Kidney (tissue), 14 donors: Measurements from ENCODE around the gene BUD23. TPM values are rescaled to one million over a fixed set of nuclear protein-coding genes. Genes with fewer than 3 reads are reported as not detected.

ENCODE experiments used
- DNase-seq, 5 donors: peaks; one replicate each; pipeline ENCODE4 v3.0.0-alpha.2; 2013 to 2020
- FAIRE-seq: peaks from 2 replicates; lab custom pipeline; 2012; peaks lifted over from hg19 to GRCh38; lab: Jason Lieb, UNC
- H3K27ac ChIP-seq, 2 donors: one replicate each; pipeline ENCODE4 v1.7.0; 2013; ENCODE audit warnings: low read depth in 2 of 2, low read length in 2 of 2, inconsistent platforms in 1 of 2
- H3K27me3 ChIP-seq: one replicate; pipeline ENCODE4 v1.7.1; 2013; ENCODE audit warnings: low read length, inconsistent platforms; ENCODE audit not compliant: control insufficient read depth, insufficient read depth
- H3K36me3 ChIP-seq, 3 donors: one replicate each; pipeline versions ENCODE4 v1.7.0 to v1.7.1; 2013; ENCODE audit warnings: low read length in 3 of 3, control low read depth in 1 of 3, inconsistent platforms in 1 of 3; ENCODE audit not compliant: insufficient read depth in 3 of 3, control insufficient read depth in 2 of 3
- H3K4me1 ChIP-seq, 3 donors: one replicate each; pipeline versions ENCODE4 v1.7.0 to v1.7.1; 2013; ENCODE audit warnings: low read length in 3 of 3, inconsistent platforms in 1 of 3, low read depth in 1 of 3; ENCODE audit not compliant: control insufficient read depth in 2 of 3, insufficient read depth in 2 of 3
- H3K4me3 ChIP-seq, 3 donors: one replicate each; pipeline versions ENCODE4 v1.7.0 to v1.8.1; 2013; ENCODE audit warnings: low read length in 3 of 3, control low read depth in 1 of 3, inconsistent platforms in 1 of 3
- H3K9ac ChIP-seq, 3 donors: one replicate each; pipeline versions ENCODE4 v1.7.0 to v1.7.1; 2013; ENCODE audit warnings: low read length in 3 of 3, control low read depth in 1 of 3, inconsistent platforms in 1 of 3
- H3K9me3 ChIP-seq, 3 donors: one replicate each; pipeline versions ENCODE4 v1.7.0 to v1.7.1; 2013; ENCODE audit warnings: low read length in 3 of 3, control low read depth in 1 of 3, inconsistent platforms in 1 of 3; ENCODE audit not compliant: control insufficient read depth in 2 of 3, insufficient read depth in 1 of 3
- intact Hi-C: fragments of 100-400 bp; cut with DNase I; formaldehyde crosslinking; loops from one replicate; pipeline ENCODE4 v1.11.1; 2022
- polyA plus RNA-seq: library from polyadenylated mRNA; stranded (reverse); fragments of 350-450 nt; fragmentation: Illumina TruSeq; extraction: RNeasy Lipid Tissue Mini Kit (QIAGEN cat#74804); gene quantifications from one replicate; pipeline ENCODE4 v1.2.3, GENCODE V29; 2014; ENCODE audit warnings: low read depth, low replicate concordance; ENCODE audit not compliant: insufficient read depth
- total RNA-seq: library from RNA; stranded (reverse); fragmentation: NEBNext Ultra II Directional; extraction: Animal tissue kit (Norgen Biotek cat#: 25700); gene quantifications from one replicate; pipeline ENCODE4 v1.2.1, GENCODE V29; 2021
- TF ChIP-seq, protein P1 (sequence below): IDR thresholded peaks from 3 replicates; pipeline ENCODE4 v1.5.1; 2012; ENCODE audit warnings: mild to moderate bottlenecking, moderate library complexity, borderline replicate concordance; ENCODE audit not compliant: insufficient read depth; ENCODE audit errors: extremely low read depth
- donor health status: control.
- donor health status: control.
- donor health status: control.
- donor health status: control.
- donor health status: control.
- donor health status: DM: yes; HTN: yes; CAD: no.
- donor health status: Normal renal cell carcinoma (clear cell type).

The BUD23 gene
- total and polyA plus RNA-seq, 2 donors from 2014 or later = 61.0 to 92.7 TPM

DNA sequence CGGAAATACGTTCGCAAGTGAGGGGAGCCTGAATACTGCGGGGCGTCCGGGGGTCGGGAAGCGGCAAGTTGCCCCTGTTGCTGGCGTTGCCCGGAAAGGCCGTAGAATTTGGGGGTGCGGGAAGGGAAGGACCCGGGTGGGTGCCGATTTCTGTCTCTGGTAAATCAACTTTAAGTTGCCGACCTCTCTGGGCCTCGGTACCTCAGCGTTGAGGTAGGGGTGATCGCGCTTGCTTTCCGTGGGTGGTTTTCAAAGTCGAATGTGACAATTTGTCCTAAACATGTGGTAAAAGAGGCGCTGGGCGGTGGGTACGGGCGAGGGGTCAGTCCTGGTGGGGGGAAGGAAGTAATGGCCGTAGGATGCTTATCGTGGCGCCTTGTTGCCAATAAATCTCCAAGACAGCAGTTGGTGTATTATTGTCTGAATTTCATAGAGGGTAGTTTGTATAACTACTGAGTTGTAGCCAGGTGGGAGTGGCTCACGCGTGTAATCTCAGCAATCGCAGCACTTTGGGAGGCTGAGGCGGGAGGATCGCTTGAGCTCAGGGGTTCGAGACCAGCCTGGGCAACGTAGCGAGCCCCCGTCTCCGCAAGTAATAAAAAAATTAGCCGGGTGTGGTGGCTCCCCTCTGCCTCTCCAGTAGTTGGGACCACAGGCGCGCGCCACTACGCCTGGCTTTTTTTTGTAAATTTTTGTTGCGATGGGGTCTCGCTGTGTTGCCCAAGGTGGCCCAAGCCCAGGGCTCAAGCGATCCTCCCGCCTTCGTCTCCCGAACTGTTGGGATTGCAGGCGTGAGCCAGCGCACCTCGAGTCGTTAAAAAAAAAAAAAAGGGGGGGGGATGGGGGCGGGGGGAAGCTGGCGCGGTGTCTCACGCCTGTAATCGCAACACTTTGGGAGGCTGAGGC, 644 bp downstream of the BUD23 start:
- Histone ChIP-seq H3K9me3 (no peaks in the 10 kb centered on the region), H3K36me3 (peaks cover 2 to 11% (median 3%) of the 10 kb centered on the region in 3 donors), H3K9ac (peak overlapping the region; percentile 44 to 96 (median 77)), H3K4me1 (peaks cover 4 to 15% (median 13%) of the 10 kb centered on the region in 3 donors), H3K27me3 (no peaks in the 10 kb centered on the region), H3K27ac (no peak overlapping the region), H3K4me3 (peak overlapping the region; percentile 77 to 98 (median 81))
- peak in 2 of 5 donors; percentile 50 to 74 for DNase-seq
- FAIRE-seq = no peak
- TF ChIP-seq, protein P1, sequence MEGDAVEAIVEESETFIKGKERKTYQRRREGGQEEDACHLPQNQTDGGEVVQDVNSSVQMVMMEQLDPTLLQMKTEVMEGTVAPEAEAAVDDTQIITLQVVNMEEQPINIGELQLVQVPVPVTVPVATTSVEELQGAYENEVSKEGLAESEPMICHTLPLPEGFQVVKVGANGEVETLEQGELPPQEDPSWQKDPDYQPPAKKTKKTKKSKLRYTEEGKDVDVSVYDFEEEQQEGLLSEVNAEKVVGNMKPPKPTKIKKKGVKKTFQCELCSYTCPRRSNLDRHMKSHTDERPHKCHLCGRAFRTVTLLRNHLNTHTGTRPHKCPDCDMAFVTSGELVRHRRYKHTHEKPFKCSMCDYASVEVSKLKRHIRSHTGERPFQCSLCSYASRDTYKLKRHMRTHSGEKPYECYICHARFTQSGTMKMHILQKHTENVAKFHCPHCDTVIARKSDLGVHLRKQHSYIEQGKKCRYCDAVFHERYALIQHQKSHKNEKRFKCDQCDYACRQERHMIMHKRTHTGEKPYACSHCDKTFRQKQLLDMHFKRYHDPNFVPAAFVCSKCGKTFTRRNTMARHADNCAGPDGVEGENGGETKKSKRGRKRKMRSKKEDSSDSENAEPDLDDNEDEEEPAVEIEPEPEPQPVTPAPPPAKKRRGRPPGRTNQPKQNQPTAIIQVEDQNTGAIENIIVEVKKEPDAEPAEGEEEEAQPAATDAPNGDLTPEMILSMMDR = no peak
- intact Hi-C loops = no loop called here

DNA sequence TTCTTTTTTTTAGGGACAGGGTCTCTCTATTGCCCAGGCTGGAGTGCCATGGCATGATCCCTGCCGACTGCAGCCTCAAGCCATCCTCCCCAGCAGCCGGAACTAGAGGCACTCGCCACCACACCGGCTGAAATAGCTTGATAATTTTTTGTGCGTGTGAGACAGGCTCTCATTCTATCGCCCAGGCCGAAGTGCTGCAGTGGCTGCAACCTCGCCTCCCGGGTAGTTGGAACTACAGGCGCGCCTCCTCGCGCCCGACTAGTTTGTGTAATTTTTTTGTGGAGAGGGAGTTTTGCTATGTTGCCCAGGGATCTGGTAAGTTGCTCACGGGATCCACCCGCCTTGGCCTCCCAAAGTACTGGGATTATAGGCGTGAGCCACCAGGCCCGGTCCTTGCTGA, 1.9 kb downstream of the BUD23 start:
- Histone ChIP-seq H3K27me3 (no peaks in the 10 kb centered on the region), H3K27ac (no peak overlapping the region), H3K9me3 (no peaks in the 10 kb centered on the region), H3K9ac (no peak overlapping the region), H3K4me1 (peaks cover 4 to 15% (median 13%) of the 10 kb centered on the region in 3 donors), H3K4me3 (no peak overlapping the region), H3K36me3 (peaks cover 3 to 11% (median 3%) of the 10 kb centered on the region in 3 donors)
- peak in 1 of 5 donors; percentile 53 for DNase-seq
- intact Hi-C loops = no loop called here
- FAIRE-seq = no peak
- TF ChIP-seq, protein P1 = no peak

DNA sequence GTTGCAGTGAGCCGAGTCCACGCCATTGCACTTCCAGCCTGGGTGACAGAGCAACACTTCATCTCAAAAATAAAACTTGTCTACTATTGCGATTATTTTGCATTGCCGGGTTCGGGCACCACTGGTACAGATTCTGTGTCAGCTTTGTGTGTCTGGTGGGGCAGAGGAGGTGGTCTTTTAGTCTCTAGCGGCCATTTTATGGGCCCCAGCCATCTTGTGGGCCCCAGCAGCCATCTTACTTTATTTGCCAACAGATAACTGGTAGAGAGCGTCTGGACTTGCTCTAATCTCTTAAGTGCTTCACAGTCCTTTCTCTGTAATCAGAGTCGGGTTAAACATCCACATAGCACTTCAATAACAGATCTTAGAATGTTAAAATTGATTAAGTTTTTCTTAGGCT, 4.9 kb downstream of the BUD23 start:
- H3K27me3 ChIP-seq = no peaks in the 10 kb centered on the region
- peaks cover 6 to 20% (median 11%) of the 10 kb centered on the region in 3 donors for H3K36me3 ChIP-seq
- no peak overlapping the region for H3K4me3 ChIP-seq
- no peak for FAIRE-seq
- TF ChIP-seq, protein P1 = no peak
- H3K4me1 ChIP-seq = no peaks in the 10 kb centered on the region
- H3K9ac ChIP-seq = no peak overlapping the region
- no peak overlapping the region for H3K27ac ChIP-seq
- DNase-seq = no peak
- intact Hi-C loops = no loop called here
- no peaks in the 10 kb centered on the region for H3K9me3 ChIP-seq
